HUES6 (cell line): ENCODE measurements around the gene ATXN7.
A peak's percentile ranks its signal among the peaks of the same experiment; 100 is the strongest.

Source experiments
- H3K27ac ChIP-seq: 2 replicates; pipeline ENCODE4 v1.7.0; 2013; ENCODE audit warnings: low read depth, mild to moderate bottlenecking, low read length, inconsistent platforms
- H3K27me3 ChIP-seq: 2 replicates; pipeline ENCODE4 v1.6.1; 2013; ENCODE audit warnings: low read length; ENCODE audit not compliant: control insufficient read depth, insufficient read depth
- H3K36me3 ChIP-seq: 2 replicates; pipeline ENCODE4 v1.6.1; 2013; ENCODE audit warnings: low read length; ENCODE audit not compliant: control insufficient read depth, insufficient read depth
- H3K4me1 ChIP-seq: 2 replicates; pipeline ENCODE4 v1.6.1; 2013; ENCODE audit warnings: low read length; ENCODE audit not compliant: control insufficient read depth, insufficient read depth
- H3K4me3 ChIP-seq: 2 replicates; pipeline ENCODE4 v1.5.1; 2013; ENCODE audit warnings: low read depth, low read length
- H3K9ac ChIP-seq: one replicate; pipeline ENCODE4 v1.6.1; 2013; ENCODE audit warnings: mild to moderate bottlenecking, low read length
- H3K9me3 ChIP-seq: 2 replicates; pipeline ENCODE4 v1.6.1; 2013; ENCODE audit warnings: low read depth, low read length; ENCODE audit not compliant: control insufficient read depth, insufficient read depth

Gene ATXN7

DNA sequence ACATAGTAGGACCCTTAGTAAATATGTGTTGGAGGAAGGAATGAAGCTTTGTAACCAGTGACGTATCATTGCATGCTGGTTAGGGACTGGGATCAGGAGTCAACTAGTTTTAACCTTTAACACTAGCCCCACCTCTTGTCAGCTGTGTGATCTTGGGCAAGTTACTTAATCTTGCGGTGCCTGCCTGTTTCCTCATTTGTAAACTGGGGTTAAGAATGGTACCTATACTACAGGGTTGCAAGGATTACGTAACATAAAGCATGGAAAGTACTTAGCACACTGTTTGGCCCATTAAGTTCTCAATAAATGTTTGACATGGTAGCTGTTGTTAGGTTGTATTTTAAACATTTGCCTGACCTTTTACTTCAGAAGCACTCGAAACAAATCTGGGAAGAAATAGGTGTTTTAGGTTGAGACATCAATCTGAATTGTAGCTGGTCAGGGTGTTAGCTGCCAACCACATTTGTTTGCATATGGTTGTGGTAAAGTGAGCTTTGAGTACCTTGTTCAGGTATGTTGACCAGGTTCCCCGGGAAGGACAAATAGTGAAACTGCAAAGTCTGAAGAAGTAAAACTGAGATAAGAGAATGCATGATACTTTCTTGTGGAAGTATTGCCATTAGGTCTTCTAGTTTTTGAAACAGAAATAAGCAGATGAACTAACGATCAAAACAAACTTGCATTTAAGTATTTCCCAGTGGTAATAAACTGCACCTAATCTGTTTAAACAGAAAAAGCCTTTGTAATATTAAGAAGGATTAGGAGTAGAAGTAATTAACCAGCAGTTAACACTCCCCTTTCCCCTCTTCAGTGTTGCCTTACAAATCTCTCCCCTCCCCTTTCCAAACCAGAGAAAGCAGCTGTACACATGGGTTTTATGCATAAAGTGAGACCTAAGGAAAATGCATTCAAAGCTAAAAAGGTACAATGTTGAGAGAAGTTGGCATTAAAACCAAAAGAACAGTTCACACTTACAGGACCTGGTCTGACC lies 74.3 kb downstream of the ATXN7 start:
- Histone ChIP-seq H3K27me3 (no peaks in the 10 kb centered on the region), H3K27ac (no peak overlapping the region), H3K36me3 (no peaks in the 10 kb centered on the region), H3K4me1 (peaks cover 29% of the 10 kb centered on the region), H3K9me3 (no peaks in the 10 kb centered on the region), H3K4me3 (no peak overlapping the region), H3K9ac (no peak overlapping the region)

DNA sequence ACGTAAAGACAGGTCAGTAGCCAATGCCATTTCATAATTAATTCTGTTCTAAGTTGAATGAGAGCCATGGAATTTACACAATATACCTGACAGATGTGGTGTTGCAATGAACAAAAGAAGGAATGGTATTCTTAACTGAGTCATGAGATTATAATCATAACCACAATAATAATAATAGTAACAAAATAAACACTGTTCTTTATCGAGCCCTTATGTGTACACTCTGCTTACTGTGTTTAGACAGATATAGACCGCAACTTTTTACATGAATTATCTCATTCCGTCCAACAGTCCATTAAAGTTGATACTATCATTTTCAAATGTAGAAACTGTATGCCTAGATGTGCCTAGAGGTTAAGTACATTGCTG lies 76.7 kb downstream of the ATXN7 start:
- Histone ChIP-seq H3K27me3 (no peaks in the 10 kb centered on the region), H3K9ac (no peak overlapping the region), H3K4me1 (peaks cover 21% of the 10 kb centered on the region), H3K27ac (no peak overlapping the region), H3K9me3 (no peaks in the 10 kb centered on the region), H3K4me3 (no peak overlapping the region), H3K36me3 (no peaks in the 10 kb centered on the region)

DNA sequence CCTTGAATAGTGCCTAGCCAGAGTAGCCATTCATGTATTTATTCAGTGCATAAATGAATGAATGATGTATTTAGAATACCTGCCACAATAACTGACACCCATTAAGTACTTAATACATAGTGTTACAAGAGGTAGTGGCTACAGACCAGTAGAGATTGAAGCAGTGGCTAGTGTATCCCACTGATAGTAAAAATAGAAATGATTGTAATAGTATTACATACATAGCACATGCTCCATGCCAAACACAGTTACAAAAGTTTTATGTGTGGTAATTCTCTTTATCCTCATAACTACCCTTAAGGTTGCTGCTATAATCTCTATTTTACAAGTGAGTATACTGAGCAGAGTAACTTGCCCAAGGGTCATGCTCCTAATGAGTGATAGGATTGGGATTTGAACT lies 78.9 kb downstream of the ATXN7 start:
- H3K9me3 ChIP-seq = no peaks in the 10 kb centered on the region
- H3K9ac ChIP-seq = no peak overlapping the region
- no peaks in the 10 kb centered on the region for H3K36me3 ChIP-seq
- H3K27me3 ChIP-seq = no peaks in the 10 kb centered on the region
- no peak overlapping the region for H3K4me3 ChIP-seq
- peaks cover 15% of the 10 kb centered on the region for H3K4me1 ChIP-seq
- H3K27ac ChIP-seq = no peak overlapping the region

- H3K36me3 ChIP-seq = no peaks in the 10 kb centered on the region
- H3K9ac ChIP-seq = no peak overlapping the region
- peaks cover 8% of the 10 kb centered on the region for H3K4me1 ChIP-seq
- no peaks in the 10 kb centered on the region for H3K9me3 ChIP-seq
- H3K27me3 ChIP-seq = no peaks in the 10 kb centered on the region
- H3K27ac ChIP-seq = no peak overlapping the region
- H3K4me3 ChIP-seq = no peak overlapping the region
Observed at GRCh38 chr3:63943678-63944077, 80.0 kb downstream of the ATXN7 start.

- H3K4me3 ChIP-seq = no peak overlapping the region
- H3K27ac ChIP-seq = no peak overlapping the region
- no peak overlapping the region for H3K9ac ChIP-seq
- H3K36me3 ChIP-seq = no peaks in the 10 kb centered on the region
- H3K4me1 ChIP-seq = peaks cover 12% of the 10 kb centered on the region
- H3K27me3 ChIP-seq = no peaks in the 10 kb centered on the region
- H3K9me3 ChIP-seq = no peaks in the 10 kb centered on the region
Observed at GRCh38 chr3:63945558-63946096, 82.0 kb downstream of the ATXN7 start.

GRCh38 chr3:63946753-63947152 lies 83.1 kb downstream of the ATXN7 start:
- Histone ChIP-seq H3K27ac (no peak overlapping the region), H3K4me3 (no peak overlapping the region), H3K36me3 (no peaks in the 10 kb centered on the region), H3K9me3 (no peaks in the 10 kb centered on the region), H3K9ac (no peak overlapping the region), H3K4me1 (peaks cover 23% of the 10 kb centered on the region), H3K27me3 (no peaks in the 10 kb centered on the region)

DNA sequence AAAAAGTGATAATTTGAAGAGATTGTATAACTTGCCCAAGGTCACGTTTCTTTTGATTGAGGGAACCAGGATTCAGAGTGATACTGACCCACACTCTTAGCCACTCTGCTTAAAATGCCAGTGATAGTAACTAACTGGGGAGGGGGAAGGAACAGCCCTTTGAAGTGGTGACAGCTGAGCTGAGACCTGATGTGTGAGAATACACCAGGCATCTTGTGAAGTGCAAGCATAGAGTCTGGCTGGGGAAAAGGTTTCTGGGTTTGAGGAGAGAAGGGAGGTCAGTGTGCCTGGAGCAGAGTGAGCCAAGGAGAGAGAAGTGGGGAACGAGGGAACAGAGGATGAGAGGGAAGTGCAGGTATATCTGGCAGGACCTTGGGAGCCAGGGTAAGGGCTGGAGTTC lies 83.9 kb downstream of the ATXN7 start:
- H3K4me1 ChIP-seq = peaks cover 27% of the 10 kb centered on the region
- no peaks in the 10 kb centered on the region for H3K9me3 ChIP-seq
- H3K27me3 ChIP-seq = no peaks in the 10 kb centered on the region
- no peak overlapping the region for H3K9ac ChIP-seq
- H3K36me3 ChIP-seq = no peaks in the 10 kb centered on the region
- no peak overlapping the region for H3K4me3 ChIP-seq
- no peak overlapping the region for H3K27ac ChIP-seq

- no peaks in the 10 kb centered on the region; the same call in 1 of the 2 replicates for H3K36me3 ChIP-seq
- no peak overlapping the region for H3K27ac ChIP-seq
Observed at GRCh38 chr3:63949005-63949404, 85.3 kb downstream of the ATXN7 start.

GRCh38 chr3:63950698-63951097 lies 87.0 kb downstream of the ATXN7 start:
- Histone ChIP-seq H3K36me3 (no peaks in the 10 kb centered on the region; the same call in 1 of the 2 replicates), H3K27ac (no peak overlapping the region), H3K9me3 (no peaks in the 10 kb centered on the region), H3K9ac (no peak overlapping the region), H3K27me3 (no peaks in the 10 kb centered on the region), H3K4me1 (peaks cover 31% of the 10 kb centered on the region), H3K4me3 (no peak overlapping the region)

More at GRCh38 chr3:63949005-63949404, 85.3 kb downstream of the ATXN7 start:
- H3K4me3 ChIP-seq = no peak overlapping the region
- H3K9ac ChIP-seq = no peak overlapping the region
- peaks cover 22% of the 10 kb centered on the region for H3K4me1 ChIP-seq
- H3K9me3 ChIP-seq = no peaks in the 10 kb centered on the region
- no peaks in the 10 kb centered on the region for H3K27me3 ChIP-seq

- H3K4me3 ChIP-seq = no peak overlapping the region
- no peak overlapping the region for H3K9ac ChIP-seq
- no peaks in the 10 kb centered on the region for H3K27me3 ChIP-seq
- 0 out of 2 replicates have a peak overlapping the region, but pooled peaks have one; percentile 11 for H3K27ac ChIP-seq
- H3K36me3 ChIP-seq = no peaks in the 10 kb centered on the region; the same call in 1 of the 2 replicates
- peaks cover 40% of the 10 kb centered on the region for H3K4me1 ChIP-seq
- no peaks in the 10 kb centered on the region for H3K9me3 ChIP-seq
Observed at GRCh38 chr3:63951492-63952247, 88.0 kb downstream of the ATXN7 start.

DNA sequence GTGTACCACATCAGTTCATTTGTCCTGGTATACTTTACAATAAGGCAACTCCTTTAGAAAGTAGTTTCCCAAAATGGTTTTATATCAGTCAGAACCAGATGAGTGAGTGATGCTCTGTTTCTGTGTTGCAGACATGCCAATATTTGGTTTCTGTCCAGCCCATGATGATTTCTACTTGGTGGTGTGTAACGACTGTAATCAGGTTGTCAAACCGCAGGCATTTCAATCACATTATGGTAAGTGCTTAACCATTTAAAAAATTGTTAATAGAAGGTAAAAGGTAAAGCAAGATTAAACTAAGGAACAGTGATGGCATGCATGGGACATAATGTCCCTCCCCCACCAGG lies 88.6 kb downstream of the ATXN7 start:
- no peak overlapping the region for H3K27ac ChIP-seq
- no peaks in the 10 kb centered on the region for H3K9me3 ChIP-seq
- H3K4me3 ChIP-seq = no peak overlapping the region
- peaks cover 45% of the 10 kb centered on the region for H3K4me1 ChIP-seq
- H3K27me3 ChIP-seq = no peaks in the 10 kb centered on the region
- no peaks in the 10 kb centered on the region; the same call in 1 of the 2 replicates for H3K36me3 ChIP-seq
- no peak overlapping the region for H3K9ac ChIP-seq
